Activated CD8-positive, alpha-beta T cell treated with anti-CD3 and anti-CD28 coated beads for 36 hours (primary cell): ENCODE results near the gene MMP24. TPM values are rescaled to one million over a fixed set of nuclear protein-coding genes. Genes with fewer than 3 reads are reported as not detected.

ENCODE experiments used
- ATAC-seq: fragments of 200-7000 bp; cut with Tn5 transposase; one replicate; pipeline ENCODE4 v1.10.0; 2021; ENCODE audit warnings: mild to moderate bottlenecking, moderate library complexity
- CTCF ChIA-PET: fragments of 350-600 bp; sonication (Branson Sonifier 250); formaldehyde crosslinking; loops from one replicate; lab custom pipeline; 2021; ENCODE audit warnings: antibody characterized with exemption; lab: Charles Lee
- POLR2A ChIA-PET: fragments of 350-600 bp; sonication (Branson Sonifier 250); formaldehyde crosslinking; loops from one replicate; lab custom pipeline; 2021; ENCODE audit warnings: antibody characterized with exemption; lab: Charles Lee
- DNase-seq: peaks from one replicate; pipeline ENCODE4 v3.0.0-alpha.2; 2020
- H3K27ac Mint-ChIP-seq: one replicate; pipeline ENCODE4 v1.8.0; 2021; ENCODE audit warnings: mild to moderate bottlenecking, mixed read lengths
- H3K27me3 Mint-ChIP-seq: one replicate; pipeline ENCODE4 v1.8.0; 2021; ENCODE audit warnings: mixed read lengths
- H3K36me3 Mint-ChIP-seq: one replicate; pipeline ENCODE4 v1.8.0; 2021; ENCODE audit warnings: low read depth, mixed read lengths
- H3K4me1 Mint-ChIP-seq: one replicate; pipeline ENCODE4 v1.8.0; 2021; ENCODE audit warnings: low read depth, mixed read lengths
- H3K4me3 Mint-ChIP-seq: one replicate; pipeline ENCODE4 v1.8.0; 2021; ENCODE audit warnings: mild to moderate bottlenecking, moderate library complexity, mixed read lengths
- H3K9me3 Mint-ChIP-seq: one replicate; pipeline ENCODE4 v1.8.0; 2021; ENCODE audit warnings: mixed read lengths
- CTCF ChIP-seq: fragments of 200-600 bp; IDR thresholded peaks from one replicate; pipeline ENCODE4 v1.8.0; 2022; ENCODE audit warnings: antibody characterized with exemption, mild to moderate bottlenecking
- intact Hi-C: fragments of 100-400 bp; cut with micrococcal nuclease; formaldehyde crosslinking; loops from one replicate; pipeline ENCODE4 v1.10.0; 2022
- total RNA-seq, 2 experiments: library from RNA; stranded (reverse); gene quantifications; one replicate each; pipeline ENCODE4 v1.2.3, GENCODE V29; 2021

MMP24 gene
- total RNA-seq, 2 experiments from 2014 or later: not detected

DNA sequence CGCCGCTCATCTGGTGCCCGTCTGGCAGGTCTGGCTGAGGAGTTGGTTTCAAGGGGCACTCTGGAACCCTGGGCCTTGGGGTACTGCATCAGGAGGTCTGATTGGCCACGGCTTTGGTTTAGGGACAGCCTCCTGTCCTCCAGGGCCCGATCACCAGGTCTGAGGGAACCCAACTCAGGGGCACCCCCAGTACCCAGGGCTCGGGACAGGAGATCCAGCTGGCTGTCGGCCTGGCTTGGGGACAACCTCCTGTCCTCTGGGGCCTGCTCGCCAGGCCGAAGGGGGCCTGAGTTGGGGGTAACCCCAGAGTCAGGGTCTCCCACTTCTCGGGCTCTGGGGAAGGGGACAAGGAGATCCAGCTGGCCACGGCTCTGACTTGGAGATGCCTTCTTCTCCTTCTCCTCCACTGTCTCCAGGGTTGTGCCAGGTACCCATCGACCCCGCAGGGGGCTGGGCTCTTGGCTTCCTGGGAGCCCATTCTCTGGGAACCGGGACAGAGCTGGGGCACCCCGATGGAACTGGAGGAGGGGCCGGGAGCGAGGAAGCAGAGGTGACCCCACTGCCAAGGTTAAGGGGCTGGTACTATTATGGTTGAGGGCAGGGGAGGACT is 60.5 kb downstream of the MMP24 start:
- POLR2A ChIA-PET: interaction anchor here (0.6 to 1.2 kb wide), 3 partner anchors 12 to 675 kb away, joined by 3 read pairs; no protein-coding TSS in a partner anchor

DNA sequence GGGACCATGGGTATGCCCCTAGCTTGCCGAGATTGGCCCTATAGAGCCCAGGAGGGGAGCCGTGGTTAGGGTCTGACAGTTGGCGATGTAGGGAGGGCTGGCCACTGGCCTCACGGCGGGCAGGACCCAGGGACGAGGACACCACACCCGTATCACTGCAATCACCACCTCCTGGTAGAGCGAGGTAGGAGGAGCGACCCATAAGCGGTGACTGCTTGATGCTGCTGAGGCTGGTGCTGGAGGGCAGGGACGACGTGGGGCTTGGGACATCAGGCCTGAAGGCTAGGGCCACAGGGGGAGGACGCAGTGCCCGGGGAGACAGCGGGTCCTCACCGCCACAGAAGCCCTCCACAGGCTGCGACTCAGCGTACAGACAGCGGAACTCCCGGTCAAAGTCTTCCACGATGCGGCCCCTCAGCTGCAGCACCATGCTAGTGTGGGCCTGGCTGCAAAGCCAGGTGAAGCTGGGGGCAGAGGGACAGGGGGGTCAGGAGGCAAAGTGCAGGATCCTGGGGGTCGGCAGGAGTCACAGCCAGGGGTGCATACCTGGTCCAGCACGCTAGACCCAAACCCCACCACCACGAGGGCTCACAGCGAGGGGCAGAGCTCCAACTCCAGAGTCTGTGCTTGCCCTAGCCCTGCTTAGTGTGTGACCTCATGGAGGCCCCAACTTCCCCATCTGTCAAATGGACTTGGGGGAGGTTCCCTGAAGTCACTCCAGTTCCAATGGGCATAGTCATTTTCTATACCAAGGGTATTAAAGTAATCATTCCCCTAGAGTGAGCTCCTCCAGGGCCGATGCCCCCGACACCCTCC is 61.2 kb downstream of the MMP24 start:
- DNase-seq (no peak), ATAC-seq (no peak)
- Mint-ChIP-seq H3K27me3 (no peaks in the 10 kb centered on the region), H3K27ac (no peak overlapping the region), H3K36me3 (peaks cover 10% of the 10 kb centered on the region), H3K4me3 (no peak overlapping the region), H3K4me1 (peaks cover 22% of the 10 kb centered on the region), H3K9me3 (no peaks in the 10 kb centered on the region)
- intact Hi-C loops: no loop called here
- ChIA-PET CTCF (interaction anchor here (1.0 to 2.8 kb wide), 3 partner anchors 15 to 176 kb away, joined by 3 to 13 read pairs (median 7); no protein-coding TSS in a partner anchor), POLR2A (interaction anchor here (1.0 kb wide), 1 partner anchor 11 kb away, joined by 3 read pairs; no protein-coding TSS in a partner anchor)
- no peak for TF ChIP-seq CTCF

More for the DNA sequence above, 60.5 kb downstream of the MMP24 start:
- Mint-ChIP-seq H3K27ac (no peak overlapping the region), H3K27me3 (no peaks in the 10 kb centered on the region), H3K36me3 (peaks cover 15% of the 10 kb centered on the region), H3K4me3 (no peak overlapping the region), H3K9me3 (no peaks in the 10 kb centered on the region), H3K4me1 (peaks cover 27% of the 10 kb centered on the region)
- ATAC-seq (no peak), DNase-seq (no peak)
- intact Hi-C loops: no loop called here
- no peak for TF ChIP-seq CTCF
- CTCF ChIA-PET: interaction anchor here (1.7 kb wide), 1 partner anchor 17 kb away, joined by 7 read pairs; no protein-coding TSS in a partner anchor

GRCh38 chr20:35288325-35289060 is 62.0 kb downstream of the MMP24 start:
- H3K4me1 Mint-ChIP-seq: peaks cover 17% of the 10 kb centered on the region
- intact Hi-C loops: no loop called here
- H3K27me3 Mint-ChIP-seq: no peaks in the 10 kb centered on the region
- H3K4me3 Mint-ChIP-seq: no peak overlapping the region
- POLR2A ChIA-PET: interaction anchor here (1.9 kb wide), 1 partner anchor 14 kb away, joined by 4 read pairs; no protein-coding TSS in a partner anchor
- H3K27ac Mint-ChIP-seq: no peak overlapping the region
- ATAC-seq (no peak), DNase-seq (no peak)
- CTCF ChIA-PET: interaction anchor here (1.0 to 2.8 kb wide), 2 partner anchors 15 to 175 kb away, joined by 3 to 13 read pairs; no protein-coding TSS in a partner anchor
- H3K9me3 Mint-ChIP-seq: no peaks in the 10 kb centered on the region
- TF ChIP-seq CTCF: no peak
- H3K36me3 Mint-ChIP-seq: peaks cover 6% of the 10 kb centered on the region

GRCh38 chr20:35290186-35290886 is 63.8 kb downstream of the MMP24 start:
- Mint-ChIP-seq H3K27ac (no peak overlapping the region), H3K27me3 (no peaks in the 10 kb centered on the region), H3K4me3 (no peak overlapping the region), H3K4me1 (peaks cover 7% of the 10 kb centered on the region), H3K9me3 (no peaks in the 10 kb centered on the region), H3K36me3 (no peaks in the 10 kb centered on the region)
- ChIA-PET POLR2A (interaction anchor here (0.9 to 1.9 kb wide), 2 partner anchors 12 kb away, joined by 3 to 4 read pairs; partner anchors contain the start of gene MMP24OS), CTCF (interaction anchor here (2.8 kb wide), 1 partner anchor 13 kb away, joined by 13 read pairs; no protein-coding TSS in a partner anchor)
- ATAC-seq (no peak), DNase-seq (no peak)
- TF ChIP-seq CTCF: no peak
- intact Hi-C loops: no loop called here
